Measurements from ENCODE around the gene CGREF1.

CGREF1 gene

DNA sequence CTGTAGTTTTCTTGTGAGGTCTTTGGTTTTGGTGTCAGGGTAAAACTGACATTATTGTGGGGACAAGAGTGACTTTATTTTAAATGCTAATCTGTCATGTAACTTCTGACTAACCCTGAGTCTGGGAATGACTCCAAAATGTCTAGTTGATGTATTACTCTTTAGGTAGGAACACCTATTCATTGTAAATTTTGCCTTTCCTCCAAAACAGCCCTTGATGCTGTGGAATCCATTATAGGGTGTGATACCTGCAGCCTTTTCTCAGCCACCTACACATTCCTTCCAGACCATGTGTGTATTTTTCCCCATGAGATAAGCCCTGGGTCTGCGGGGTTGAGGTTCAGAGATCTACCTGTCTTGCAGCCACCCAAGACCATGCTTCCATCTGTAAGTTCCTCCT lies 24.4 kb upstream of the CGREF1 start:
- Histone ChIP-seq H3K4me2 (ENCODE audit: low read length) (no peak overlapping the region), H3K27me3 (ENCODE audit: control insufficient read depth, low read length) (peaks cover 12% of the 10 kb centered on the region), H3K4me3 (ENCODE audit: low read length) (no peak overlapping the region), H3K79me2 (ENCODE audit: control insufficient read depth, low read length) (no peaks in the 10 kb centered on the region), H4K20me1 (ENCODE audit: control insufficient read depth, insufficient read depth, low read depth, low read length) (no peaks in the 10 kb centered on the region), H3K36me3 (ENCODE audit: control insufficient read depth, low read length) (no peaks in the 10 kb centered on the region), H3F3A (ENCODE audit: control insufficient read depth, insufficient read depth) (no peaks in the 10 kb centered on the region), H3K9me3 (ENCODE audit: control insufficient read depth, insufficient read depth, low read length) (no peaks in the 10 kb centered on the region), H3K27ac (ENCODE audit: low read depth, low read length) (no peak overlapping the region), H3K4me1 (ENCODE audit: control insufficient read depth, low read length) (no peaks in the 10 kb centered on the region), H3K9me2 (replicated peaks; ENCODE audit: control insufficient read depth, low read length) (no peaks in the 10 kb centered on the region)
- TF ChIP-seq EZH2phosphoT487 (IDR thresholded peaks at IDR 0.05; ENCODE audit: borderline replicate concordance, low read length), result no peak
- TF ChIP-seq, protein P1, sequence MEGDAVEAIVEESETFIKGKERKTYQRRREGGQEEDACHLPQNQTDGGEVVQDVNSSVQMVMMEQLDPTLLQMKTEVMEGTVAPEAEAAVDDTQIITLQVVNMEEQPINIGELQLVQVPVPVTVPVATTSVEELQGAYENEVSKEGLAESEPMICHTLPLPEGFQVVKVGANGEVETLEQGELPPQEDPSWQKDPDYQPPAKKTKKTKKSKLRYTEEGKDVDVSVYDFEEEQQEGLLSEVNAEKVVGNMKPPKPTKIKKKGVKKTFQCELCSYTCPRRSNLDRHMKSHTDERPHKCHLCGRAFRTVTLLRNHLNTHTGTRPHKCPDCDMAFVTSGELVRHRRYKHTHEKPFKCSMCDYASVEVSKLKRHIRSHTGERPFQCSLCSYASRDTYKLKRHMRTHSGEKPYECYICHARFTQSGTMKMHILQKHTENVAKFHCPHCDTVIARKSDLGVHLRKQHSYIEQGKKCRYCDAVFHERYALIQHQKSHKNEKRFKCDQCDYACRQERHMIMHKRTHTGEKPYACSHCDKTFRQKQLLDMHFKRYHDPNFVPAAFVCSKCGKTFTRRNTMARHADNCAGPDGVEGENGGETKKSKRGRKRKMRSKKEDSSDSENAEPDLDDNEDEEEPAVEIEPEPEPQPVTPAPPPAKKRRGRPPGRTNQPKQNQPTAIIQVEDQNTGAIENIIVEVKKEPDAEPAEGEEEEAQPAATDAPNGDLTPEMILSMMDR (IDR thresholded peaks at IDR 0.05; ENCODE audit: low read depth, low read length, poor library complexity, severe bottlenecking), result no peak

DNA sequence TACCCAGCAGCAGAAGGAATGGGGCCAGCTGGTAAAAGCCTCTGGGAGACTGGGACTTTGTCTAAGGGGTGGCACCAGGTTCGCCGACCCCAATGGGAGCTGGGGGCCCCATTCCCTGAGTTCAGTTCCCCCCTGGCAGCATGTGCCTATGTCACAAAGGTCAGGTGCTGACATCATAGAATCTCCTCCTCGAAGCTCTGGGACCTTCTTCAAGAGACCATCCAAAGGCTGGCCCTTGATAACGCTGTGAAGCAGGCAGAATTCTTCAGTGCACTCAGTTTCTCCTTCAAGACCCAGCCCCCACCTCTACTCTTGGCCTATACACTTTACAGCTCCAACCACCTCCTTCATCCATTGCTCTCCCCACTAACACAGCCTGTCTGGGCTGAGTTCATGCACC lies 20.4 kb upstream of the CGREF1 start, which contains the start of gene PRR30:
PRR30 (minus strand) TSS at position 101 of the 400 bp plus-strand sequence. CDS start 1,081 bp downstream, outside the sequence.
- Histone ChIP-seq H4K20me1 (ENCODE audit: control insufficient read depth, insufficient read depth, low read depth, low read length) (no peaks in the 10 kb centered on the region), H3K79me2 (ENCODE audit: control insufficient read depth, low read length) (peaks cover 1% of the 10 kb centered on the region), H3K9me2 (replicated peaks; ENCODE audit: control insufficient read depth, low read length) (no peaks in the 10 kb centered on the region), H3K4me3 (ENCODE audit: low read length) (no peak within 1 kb of the TSS), H3K9me3 (ENCODE audit: control insufficient read depth, insufficient read depth, low read length) (no peaks in the 10 kb centered on the region), H3K4me1 (ENCODE audit: control insufficient read depth, low read length) (peaks cover 8% of the 10 kb centered on the region), H3K36me3 (ENCODE audit: control insufficient read depth, low read length) (no peaks in the 10 kb centered on the region; the same call in 1 of the 2 replicates), H3K27me3 (ENCODE audit: control insufficient read depth, low read length) (peaks cover 8% of the 10 kb centered on the region), H3K4me2 (ENCODE audit: low read length) (no peak within 1 kb of the TSS), H3F3A (ENCODE audit: control insufficient read depth, insufficient read depth) (no peaks in the 10 kb centered on the region), H3K27ac (ENCODE audit: low read depth, low read length) (no peak within 1 kb of the TSS)
- TF ChIP-seq EZH2phosphoT487 (IDR thresholded peaks at IDR 0.05; ENCODE audit: borderline replicate concordance, low read length), result no peak
- TF ChIP-seq, protein P1 (IDR thresholded peaks at IDR 0.05; ENCODE audit: low read depth, low read length, poor library complexity, severe bottlenecking), result no peak

DNA sequence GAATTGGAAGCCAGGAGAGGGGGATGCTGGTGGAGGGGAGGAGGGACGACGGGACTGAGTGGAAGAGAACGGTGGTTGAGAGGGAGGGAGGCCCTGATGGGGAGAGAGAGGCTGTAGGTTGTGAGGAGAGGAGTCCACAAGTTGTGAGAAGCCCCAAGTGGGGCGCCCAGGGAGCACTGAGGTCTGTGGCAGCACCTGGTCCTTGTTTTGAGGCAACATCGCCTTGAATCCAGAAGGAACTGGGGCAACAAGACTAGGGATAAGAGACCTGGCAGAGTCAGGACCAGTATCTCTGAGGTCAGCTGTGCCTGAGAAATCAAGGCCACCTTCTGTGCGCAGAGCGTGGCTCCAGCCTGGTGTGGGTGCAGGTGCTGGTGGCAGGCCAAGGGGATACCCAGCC lies 19.2 kb upstream of the CGREF1 start:
- Histone ChIP-seq H3K79me2 (ENCODE audit: control insufficient read depth, low read length) (peaks cover 13% of the 10 kb centered on the region), H3K9me3 (ENCODE audit: control insufficient read depth, insufficient read depth, low read length) (no peaks in the 10 kb centered on the region), H3K4me3 (ENCODE audit: low read length) (no peak overlapping the region), H3K4me1 (ENCODE audit: control insufficient read depth, low read length) (peaks cover 14% of the 10 kb centered on the region), H3K9me2 (replicated peaks; ENCODE audit: control insufficient read depth, low read length) (no peaks in the 10 kb centered on the region), H3K4me2 (ENCODE audit: low read length) (no peak overlapping the region), H4K20me1 (ENCODE audit: control insufficient read depth, insufficient read depth, low read depth, low read length) (no peaks in the 10 kb centered on the region; the same call in 1 of the 2 replicates), H3F3A (ENCODE audit: control insufficient read depth, insufficient read depth) (no peaks in the 10 kb centered on the region), H3K27ac (ENCODE audit: low read depth, low read length) (no peak overlapping the region), H3K27me3 (ENCODE audit: control insufficient read depth, low read length) (peaks cover 3% of the 10 kb centered on the region), H3K36me3 (ENCODE audit: control insufficient read depth, low read length) (peaks cover 8% of the 10 kb centered on the region)
- no peak for TF ChIP-seq EZH2phosphoT487 (IDR thresholded peaks at IDR 0.05; ENCODE audit: borderline replicate concordance, low read length)
- TF ChIP-seq, protein P1 (IDR thresholded peaks at IDR 0.05; ENCODE audit: low read depth, low read length, poor library complexity, severe bottlenecking), result no peak
